ENCODE data around the gene CHPF2.

The CHPF2 gene

DNA sequence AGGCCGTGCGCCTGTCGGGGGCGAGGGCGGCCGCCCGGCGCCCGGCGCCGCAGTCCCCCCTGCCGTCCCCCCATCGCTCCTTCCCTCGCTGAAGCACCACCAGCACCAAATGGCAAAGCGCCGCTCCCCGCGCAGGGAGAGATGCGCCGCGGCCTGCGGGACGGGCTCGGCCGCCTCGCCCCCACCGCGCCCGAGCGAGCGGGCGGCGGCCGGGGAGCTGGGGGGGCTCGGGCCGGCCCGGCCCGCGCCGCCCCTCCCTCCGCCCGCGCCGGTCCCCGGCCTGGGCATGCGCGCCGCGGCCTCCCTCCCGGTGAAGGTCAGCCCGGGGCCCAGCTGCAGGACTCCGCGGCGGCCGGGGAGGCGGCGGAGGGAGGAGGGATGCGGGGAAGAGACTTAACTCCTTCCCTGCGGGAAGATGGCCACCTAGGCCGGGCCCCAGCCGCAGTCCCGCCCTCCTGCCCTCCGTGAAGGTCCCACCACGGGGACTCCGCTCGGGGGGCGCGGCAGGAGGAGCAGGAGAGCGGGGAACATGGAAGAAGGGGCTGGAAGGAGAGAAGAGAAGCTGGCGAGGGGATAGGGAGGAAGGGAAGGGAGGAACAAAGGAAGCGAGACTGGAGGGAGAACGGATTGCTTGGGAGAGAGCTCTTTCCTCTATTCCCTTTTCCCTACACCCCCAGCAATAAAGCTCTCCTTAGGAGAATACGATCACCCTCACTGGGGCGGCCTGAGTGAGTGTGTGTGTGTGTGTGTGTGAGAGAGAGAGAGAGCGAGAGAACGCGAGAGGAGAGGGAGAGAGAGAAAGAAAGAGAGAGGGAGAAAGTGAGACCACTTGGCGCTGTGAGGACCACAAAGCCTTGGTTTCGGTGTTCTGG is 19.6 kb downstream of the CHPF2 start (continued):
- TF ChIP-seq ZNF510 (tag by site-specific recombination; IDR thresholded peaks at IDR 0.05; ENCODE audit: insufficient replicate concordance) (no peak), ZNF76 (tag by site-specific recombination; IDR thresholded peaks at IDR 0.05; ENCODE audit: borderline replicate concordance, low read depth) (peak; percentile 73; the same call in 1 of the 2 replicates), ZNF610 (tag by site-specific recombination; IDR thresholded peaks at IDR 0.05; ENCODE audit: borderline replicate concordance) (no peak; the same call in 1 of the 2 replicates), ZNF660 (tag by site-specific recombination; IDR thresholded peaks at IDR 0.05) (no peak; the same call in 1 of the 2 replicates), ZBTB20 (tag by site-specific recombination; IDR thresholded peaks at IDR 0.05) (peak; percentile 25), GLIS2 (tag by site-specific recombination; IDR thresholded peaks at IDR 0.05) (peak; percentile 63), ZNF324 (tag by site-specific recombination; IDR thresholded peaks at IDR 0.05) (no peak), ZFP69B (tag by site-specific recombination; IDR thresholded peaks at IDR 0.05) (peak; percentile 65), OVOL3 (tag by site-specific recombination; IDR thresholded peaks at IDR 0.05) (0 out of 2 replicates have a peak, but pooled peaks have one; percentile 9), ZNF341 (tag by site-specific recombination; IDR thresholded peaks at IDR 0.05; ENCODE audit: low read depth) (peak; percentile 71), YY1 (tag by site-specific recombination; IDR thresholded peaks at IDR 0.05) (peak; percentile 68; the same call in 1 of the 2 replicates), PRDM1 (tag by site-specific recombination; IDR thresholded peaks at IDR 0.05) (peak; percentile 99), ZBTB7A (tag by site-specific recombination; IDR thresholded peaks at IDR 0.05; ENCODE audit: low read depth) (0 out of 2 replicates have a peak, but pooled peaks have one; percentile 71), ZNF561 (tag by site-specific recombination; IDR thresholded peaks at IDR 0.05; ENCODE audit: borderline replicate concordance) (peak; percentile 97; the same call in 1 of the 2 replicates), KLF8 (tag by site-specific recombination; IDR thresholded peaks at IDR 0.05) (peak; percentile 27; the same call in 1 of the 2 replicates), KLF9 (tag by site-specific recombination; IDR thresholded peaks at IDR 0.05; ENCODE audit: low read depth) (0 out of 2 replicates have a peak, but pooled peaks have one; percentile 37)
- TF ChIP-seq, protein P1, sequence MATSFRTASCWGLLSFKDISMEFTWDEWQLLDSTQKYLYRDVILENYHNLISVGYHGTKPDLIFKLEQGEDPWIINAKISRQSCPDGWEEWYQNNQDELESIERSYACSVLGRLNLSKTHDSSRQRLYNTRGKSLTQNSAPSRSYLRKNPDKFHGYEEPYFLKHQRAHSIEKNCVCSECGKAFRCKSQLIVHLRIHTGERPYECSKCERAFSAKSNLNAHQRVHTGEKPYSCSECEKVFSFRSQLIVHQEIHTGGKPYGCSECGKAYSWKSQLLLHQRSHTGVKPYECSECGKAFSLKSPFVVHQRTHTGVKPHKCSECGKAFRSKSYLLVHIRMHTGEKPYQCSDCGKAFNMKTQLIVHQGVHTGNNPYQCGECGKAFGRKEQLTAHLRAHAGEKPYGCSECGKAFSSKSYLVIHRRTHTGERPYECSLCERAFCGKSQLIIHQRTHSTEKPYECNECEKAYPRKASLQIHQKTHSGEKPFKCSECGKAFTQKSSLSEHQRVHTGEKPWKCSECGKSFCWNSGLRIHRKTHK (tag by site-specific recombination; IDR thresholded peaks at IDR 0.05): no peak
- TF ChIP-seq, protein P2, sequence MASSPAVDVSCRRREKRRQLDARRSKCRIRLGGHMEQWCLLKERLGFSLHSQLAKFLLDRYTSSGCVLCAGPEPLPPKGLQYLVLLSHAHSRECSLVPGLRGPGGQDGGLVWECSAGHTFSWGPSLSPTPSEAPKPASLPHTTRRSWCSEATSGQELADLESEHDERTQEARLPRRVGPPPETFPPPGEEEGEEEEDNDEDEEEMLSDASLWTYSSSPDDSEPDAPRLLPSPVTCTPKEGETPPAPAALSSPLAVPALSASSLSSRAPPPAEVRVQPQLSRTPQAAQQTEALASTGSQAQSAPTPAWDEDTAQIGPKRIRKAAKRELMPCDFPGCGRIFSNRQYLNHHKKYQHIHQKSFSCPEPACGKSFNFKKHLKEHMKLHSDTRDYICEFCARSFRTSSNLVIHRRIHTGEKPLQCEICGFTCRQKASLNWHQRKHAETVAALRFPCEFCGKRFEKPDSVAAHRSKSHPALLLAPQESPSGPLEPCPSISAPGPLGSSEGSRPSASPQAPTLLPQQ (tag by site-specific recombination; IDR thresholded peaks at IDR 0.05): peak; percentile 43
- TF ChIP-seq, protein P3, sequence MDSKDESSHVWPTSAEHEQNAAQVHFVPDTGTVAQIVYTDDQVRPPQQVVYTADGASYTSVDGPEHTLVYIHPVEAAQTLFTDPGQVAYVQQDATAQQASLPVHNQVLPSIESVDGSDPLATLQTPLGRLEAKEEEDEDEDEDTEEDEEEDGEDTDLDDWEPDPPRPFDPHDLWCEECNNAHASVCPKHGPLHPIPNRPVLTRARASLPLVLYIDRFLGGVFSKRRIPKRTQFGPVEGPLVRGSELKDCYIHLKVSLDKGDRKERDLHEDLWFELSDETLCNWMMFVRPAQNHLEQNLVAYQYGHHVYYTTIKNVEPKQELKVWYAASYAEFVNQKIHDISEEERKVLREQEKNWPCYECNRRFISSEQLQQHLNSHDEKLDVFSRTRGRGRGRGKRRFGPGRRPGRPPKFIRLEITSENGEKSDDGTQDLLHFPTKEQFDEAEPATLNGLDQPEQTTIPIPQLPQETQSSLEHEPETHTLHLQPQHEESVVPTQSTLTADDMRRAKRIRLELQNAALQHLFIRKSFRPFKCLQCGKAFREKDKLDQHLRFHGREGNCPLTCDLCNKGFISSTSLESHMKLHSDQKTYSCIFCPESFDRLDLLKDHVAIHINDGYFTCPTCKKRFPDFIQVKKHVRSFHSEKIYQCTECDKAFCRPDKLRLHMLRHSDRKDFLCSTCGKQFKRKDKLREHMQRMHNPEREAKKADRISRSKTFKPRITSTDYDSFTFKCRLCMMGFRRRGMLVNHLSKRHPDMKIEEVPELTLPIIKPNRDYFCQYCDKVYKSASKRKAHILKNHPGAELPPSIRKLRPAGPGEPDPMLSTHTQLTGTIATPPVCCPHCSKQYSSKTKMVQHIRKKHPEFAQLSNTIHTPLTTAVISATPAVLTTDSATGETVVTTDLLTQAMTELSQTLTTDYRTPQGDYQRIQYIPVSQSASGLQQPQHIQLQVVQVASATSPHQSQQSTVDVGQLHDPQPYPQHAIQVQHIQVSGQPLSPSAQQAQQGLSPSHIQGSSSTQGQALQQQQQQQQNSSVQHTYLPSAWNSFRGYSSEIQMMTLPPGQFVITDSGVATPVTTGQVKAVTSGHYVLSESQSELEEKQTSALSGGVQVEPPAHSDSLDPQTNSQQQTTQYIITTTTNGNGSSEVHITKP (tag by site-specific recombination; IDR thresholded peaks at IDR 0.05): peak; percentile 100
- TF ChIP-seq, protein P4, sequence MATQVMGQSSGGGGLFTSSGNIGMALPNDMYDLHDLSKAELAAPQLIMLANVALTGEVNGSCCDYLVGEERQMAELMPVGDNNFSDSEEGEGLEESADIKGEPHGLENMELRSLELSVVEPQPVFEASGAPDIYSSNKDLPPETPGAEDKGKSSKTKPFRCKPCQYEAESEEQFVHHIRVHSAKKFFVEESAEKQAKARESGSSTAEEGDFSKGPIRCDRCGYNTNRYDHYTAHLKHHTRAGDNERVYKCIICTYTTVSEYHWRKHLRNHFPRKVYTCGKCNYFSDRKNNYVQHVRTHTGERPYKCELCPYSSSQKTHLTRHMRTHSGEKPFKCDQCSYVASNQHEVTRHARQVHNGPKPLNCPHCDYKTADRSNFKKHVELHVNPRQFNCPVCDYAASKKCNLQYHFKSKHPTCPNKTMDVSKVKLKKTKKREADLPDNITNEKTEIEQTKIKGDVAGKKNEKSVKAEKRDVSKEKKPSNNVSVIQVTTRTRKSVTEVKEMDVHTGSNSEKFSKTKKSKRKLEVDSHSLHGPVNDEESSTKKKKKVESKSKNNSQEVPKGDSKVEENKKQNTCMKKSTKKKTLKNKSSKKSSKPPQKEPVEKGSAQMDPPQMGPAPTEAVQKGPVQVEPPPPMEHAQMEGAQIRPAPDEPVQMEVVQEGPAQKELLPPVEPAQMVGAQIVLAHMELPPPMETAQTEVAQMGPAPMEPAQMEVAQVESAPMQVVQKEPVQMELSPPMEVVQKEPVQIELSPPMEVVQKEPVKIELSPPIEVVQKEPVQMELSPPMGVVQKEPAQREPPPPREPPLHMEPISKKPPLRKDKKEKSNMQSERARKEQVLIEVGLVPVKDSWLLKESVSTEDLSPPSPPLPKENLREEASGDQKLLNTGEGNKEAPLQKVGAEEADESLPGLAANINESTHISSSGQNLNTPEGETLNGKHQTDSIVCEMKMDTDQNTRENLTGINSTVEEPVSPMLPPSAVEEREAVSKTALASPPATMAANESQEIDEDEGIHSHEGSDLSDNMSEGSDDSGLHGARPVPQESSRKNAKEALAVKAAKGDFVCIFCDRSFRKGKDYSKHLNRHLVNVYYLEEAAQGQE (tag by site-specific recombination; IDR thresholded peaks at IDR 0.05): no peak
- TF ChIP-seq, protein P5, sequence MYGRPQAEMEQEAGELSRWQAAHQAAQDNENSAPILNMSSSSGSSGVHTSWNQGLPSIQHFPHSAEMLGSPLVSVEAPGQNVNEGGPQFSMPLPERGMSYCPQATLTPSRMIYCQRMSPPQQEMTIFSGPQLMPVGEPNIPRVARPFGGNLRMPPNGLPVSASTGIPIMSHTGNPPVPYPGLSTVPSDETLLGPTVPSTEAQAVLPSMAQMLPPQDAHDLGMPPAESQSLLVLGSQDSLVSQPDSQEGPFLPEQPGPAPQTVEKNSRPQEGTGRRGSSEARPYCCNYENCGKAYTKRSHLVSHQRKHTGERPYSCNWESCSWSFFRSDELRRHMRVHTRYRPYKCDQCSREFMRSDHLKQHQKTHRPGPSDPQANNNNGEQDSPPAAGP (tag by site-specific recombination; IDR thresholded peaks at IDR 0.05): peak; percentile 71
- TF ChIP-seq, protein P6, sequence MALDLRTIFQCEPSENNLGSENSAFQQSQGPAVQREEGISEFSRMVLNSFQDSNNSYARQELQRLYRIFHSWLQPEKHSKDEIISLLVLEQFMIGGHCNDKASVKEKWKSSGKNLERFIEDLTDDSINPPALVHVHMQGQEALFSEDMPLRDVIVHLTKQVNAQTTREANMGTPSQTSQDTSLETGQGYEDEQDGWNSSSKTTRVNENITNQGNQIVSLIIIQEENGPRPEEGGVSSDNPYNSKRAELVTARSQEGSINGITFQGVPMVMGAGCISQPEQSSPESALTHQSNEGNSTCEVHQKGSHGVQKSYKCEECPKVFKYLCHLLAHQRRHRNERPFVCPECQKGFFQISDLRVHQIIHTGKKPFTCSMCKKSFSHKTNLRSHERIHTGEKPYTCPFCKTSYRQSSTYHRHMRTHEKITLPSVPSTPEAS (tag by site-specific recombination; IDR thresholded peaks at IDR 0.05): peak; percentile 43; the same call in 1 of the 2 replicates
- TF ChIP-seq, protein P7, sequence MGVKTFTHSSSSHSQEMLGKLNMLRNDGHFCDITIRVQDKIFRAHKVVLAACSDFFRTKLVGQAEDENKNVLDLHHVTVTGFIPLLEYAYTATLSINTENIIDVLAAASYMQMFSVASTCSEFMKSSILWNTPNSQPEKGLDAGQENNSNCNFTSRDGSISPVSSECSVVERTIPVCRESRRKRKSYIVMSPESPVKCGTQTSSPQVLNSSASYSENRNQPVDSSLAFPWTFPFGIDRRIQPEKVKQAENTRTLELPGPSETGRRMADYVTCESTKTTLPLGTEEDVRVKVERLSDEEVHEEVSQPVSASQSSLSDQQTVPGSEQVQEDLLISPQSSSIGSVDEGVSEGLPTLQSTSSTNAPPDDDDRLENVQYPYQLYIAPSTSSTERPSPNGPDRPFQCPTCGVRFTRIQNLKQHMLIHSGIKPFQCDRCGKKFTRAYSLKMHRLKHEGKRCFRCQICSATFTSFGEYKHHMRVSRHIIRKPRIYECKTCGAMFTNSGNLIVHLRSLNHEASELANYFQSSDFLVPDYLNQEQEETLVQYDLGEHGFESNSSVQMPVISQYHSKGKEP (tag by site-specific recombination; IDR thresholded peaks at IDR 0.05): peak; percentile 37; the same call in 1 of the 2 replicates
